GM06990 (cell line): ENCODE data around the gene ATP9A.
"Not testable (repeated sequence)": the region's sequence is repeated elsewhere in the genome, so short reads cannot be mapped to it uniquely, and the experiment has no call there.

ENCODE experiments used
- DNase-seq: peaks from one replicate; pipeline ENCODE4 v3.0.0-alpha.2; 2011; ENCODE audit not compliant: insufficient read length; ENCODE audit errors: extremely low read depth
- H3K27me3 ChIP-seq: replicated peaks from 2 replicates; pipeline ENCODE4 v1.6.0; 2011; ENCODE audit warnings: low read length; ENCODE audit not compliant: control insufficient read depth, insufficient read depth
- H3K36me3 ChIP-seq: 2 replicates; pipeline ENCODE4 v1.5.1; 2011; ENCODE audit warnings: low read length; ENCODE audit not compliant: control insufficient read depth, insufficient read depth
- H3K4me3 ChIP-seq: replicated peaks from 2 replicates; pipeline ENCODE4 v1.5.1; 2011; ENCODE audit warnings: low read depth, mild to moderate bottlenecking, control low read depth, low read length
- CTCF ChIP-seq: IDR thresholded peaks from 2 replicates; pipeline ENCODE4 v1.5.1; 2011; ENCODE audit warnings: low read length, control low read depth, mild to moderate bottlenecking, inconsistent platforms; ENCODE audit not compliant: insufficient read depth, poor library complexity, severe bottlenecking

The ATP9A gene

GRCh38 chr20:51647674-51648570 is 120.3 kb downstream of the ATP9A start:
- no peaks in the 10 kb centered on the region for H3K36me3 ChIP-seq
- TF ChIP-seq CTCF: no peak
- H3K4me3 ChIP-seq: no peak overlapping the region
- no peaks in the 10 kb centered on the region for H3K27me3 ChIP-seq
- DNase-seq: no peak

- not testable (repeated sequence) for H3K4me3 ChIP-seq, DNase-seq, H3K27me3 ChIP-seq, H3K36me3 ChIP-seq
Measured at GRCh38 chr20:51643810-51644209, 124.4 kb downstream of the ATP9A start.

GRCh38 chr20:51643390-51643789 is 124.8 kb downstream of the ATP9A start:
- no peak for DNase-seq
- Histone ChIP-seq H3K27me3 (no peaks in the 10 kb centered on the region), H3K36me3 (no peaks in the 10 kb centered on the region), H3K4me3 (no peak overlapping the region)
- TF ChIP-seq CTCF: no peak

- DNase-seq: no peak
- TF ChIP-seq CTCF: no peak
- Histone ChIP-seq H3K27me3 (no peaks in the 10 kb centered on the region), H3K36me3 (no peaks in the 10 kb centered on the region), H3K4me3 (no peak overlapping the region)
Measured at GRCh38 chr20:51641866-51642265, 126.3 kb downstream of the ATP9A start.

GRCh38 chr20:51640743-51641142 is 127.4 kb downstream of the ATP9A start:
- Histone ChIP-seq H3K4me3 (no peak overlapping the region), H3K27me3 (no peaks in the 10 kb centered on the region), H3K36me3 (no peaks in the 10 kb centered on the region)
- TF ChIP-seq CTCF: no peak
- no peak for DNase-seq

- Histone ChIP-seq H3K4me3 (no peak overlapping the region), H3K27me3 (no peaks in the 10 kb centered on the region), H3K36me3 (no peaks in the 10 kb centered on the region)
- DNase-seq: no peak
- peak; percentile 85 for TF ChIP-seq CTCF
Measured at GRCh38 chr20:51639206-51639832, 128.9 kb downstream of the ATP9A start.
